Left renal pelvis (tissue), 4 donors: ENCODE data around the gene SOX4. TPM values are rescaled to one million over a fixed set of nuclear protein-coding genes. Genes with fewer than 3 reads are reported as not detected.

ENCODE experiments used
- DNase-seq, 4 donors: peaks; one replicate each; pipeline ENCODE4 v3.0.0-alpha.2; 2013; ENCODE audit warnings: low read depth in 4 of 4, low spot score in 3 of 4
- polyA plus RNA-seq, 4 donors: library from polyadenylated mRNA; unstranded; fragments of 120-200 nt; gene quantifications; one replicate each; pipeline ENCODE4 v1.2.1, GENCODE V29; 2013; ENCODE audit not compliant: insufficient read length in 4 of 4

The SOX4 gene
- polyA plus RNA-seq, 4 donors: 131 to 161 (median 148) TPM

GRCh38 chr6:21592953-21593352, 598 bp upstream of the SOX4 start:
- DNase-seq: no peak

DNA sequence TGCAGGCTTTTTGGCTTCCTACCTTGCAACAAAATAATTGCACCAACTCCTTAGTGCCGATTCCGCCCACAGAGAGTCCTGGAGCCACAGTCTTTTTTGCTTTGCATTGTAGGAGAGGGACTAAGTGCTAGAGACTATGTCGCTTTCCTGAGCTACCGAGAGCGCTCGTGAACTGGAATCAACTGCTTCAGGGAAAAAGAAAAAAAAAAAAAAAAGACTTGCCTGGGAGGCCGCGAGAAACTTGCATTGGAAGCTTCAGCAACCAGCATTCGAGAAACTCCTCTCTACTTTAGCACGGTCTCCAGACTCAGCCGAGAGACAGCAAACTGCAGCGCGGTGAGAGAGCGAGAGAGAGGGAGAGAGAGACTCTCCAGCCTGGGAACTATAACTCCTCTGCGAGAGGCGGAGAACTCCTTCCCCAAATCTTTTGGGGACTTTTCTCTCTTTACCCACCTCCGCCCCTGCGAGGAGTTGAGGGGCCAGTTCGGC, 420 bp downstream of the SOX4 start:
- no peak for DNase-seq

DNA sequence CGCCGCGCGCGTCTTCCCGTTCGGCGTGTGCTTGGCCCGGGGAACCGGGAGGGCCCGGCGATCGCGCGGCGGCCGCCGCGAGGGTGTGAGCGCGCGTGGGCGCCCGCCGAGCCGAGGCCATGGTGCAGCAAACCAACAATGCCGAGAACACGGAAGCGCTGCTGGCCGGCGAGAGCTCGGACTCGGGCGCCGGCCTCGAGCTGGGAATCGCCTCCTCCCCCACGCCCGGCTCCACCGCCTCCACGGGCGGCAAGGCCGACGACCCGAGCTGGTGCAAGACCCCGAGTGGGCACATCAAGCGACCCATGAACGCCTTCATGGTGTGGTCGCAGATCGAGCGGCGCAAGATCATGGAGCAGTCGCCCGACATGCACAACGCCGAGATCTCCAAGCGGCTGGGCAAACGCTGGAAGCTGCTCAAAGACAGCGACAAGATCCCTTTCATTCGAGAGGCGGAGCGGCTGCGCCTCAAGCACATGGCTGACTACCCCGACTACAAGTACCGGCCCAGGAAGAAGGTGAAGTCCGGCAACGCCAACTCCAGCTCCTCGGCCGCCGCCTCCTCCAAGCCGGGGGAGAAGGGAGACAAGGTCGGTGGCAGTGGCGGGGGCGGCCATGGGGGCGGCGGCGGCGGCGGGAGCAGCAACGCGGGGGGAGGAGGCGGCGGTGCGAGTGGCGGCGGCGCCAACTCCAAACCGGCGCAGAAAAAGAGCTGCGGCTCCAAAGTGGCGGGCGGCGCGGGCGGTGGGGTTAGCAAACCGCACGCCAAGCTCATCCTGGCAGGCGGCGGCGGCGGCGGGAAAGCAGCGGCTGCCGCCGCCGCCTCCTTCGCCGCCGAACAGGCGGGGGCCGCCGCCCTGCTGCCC, 1.1 kb downstream of the SOX4 start:
- no peak for DNase-seq

GRCh38 chr6:21595285-21596144, 2.0 kb downstream of the SOX4 start:
- DNase-seq: no peak

DNA sequence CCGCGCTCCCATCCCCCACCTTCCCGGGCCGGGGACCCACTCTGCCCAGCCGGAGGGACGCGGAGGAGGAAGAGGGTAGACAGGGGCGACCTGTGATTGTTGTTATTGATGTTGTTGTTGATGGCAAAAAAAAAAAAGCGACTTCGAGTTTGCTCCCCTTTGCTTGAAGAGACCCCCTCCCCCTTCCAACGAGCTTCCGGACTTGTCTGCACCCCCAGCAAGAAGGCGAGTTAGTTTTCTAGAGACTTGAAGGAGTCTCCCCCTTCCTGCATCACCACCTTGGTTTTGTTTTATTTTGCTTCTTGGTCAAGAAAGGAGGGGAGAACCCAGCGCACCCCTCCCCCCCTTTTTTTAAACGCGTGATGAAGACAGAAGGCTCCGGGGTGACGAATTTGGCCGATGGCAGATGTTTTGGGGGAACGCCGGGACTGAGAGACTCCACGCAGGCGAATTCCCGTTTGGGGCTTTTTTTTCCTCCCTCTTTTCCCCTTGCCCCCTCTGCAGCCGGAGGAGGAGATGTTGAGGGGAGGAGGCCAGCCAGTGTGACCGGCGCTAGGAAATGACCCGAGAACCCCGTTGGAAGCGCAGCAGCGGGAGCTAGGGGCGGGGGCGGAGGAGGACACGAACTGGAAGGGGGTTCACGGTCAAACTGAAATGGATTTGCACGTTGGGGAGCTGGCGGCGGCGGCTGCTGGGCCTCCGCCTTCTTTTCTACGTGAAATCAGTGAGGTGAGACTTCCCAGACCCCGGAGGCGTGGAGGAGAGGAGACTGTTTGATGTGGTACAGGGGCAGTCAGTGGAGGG, 2.8 kb downstream of the SOX4 start:
- peak in 1 of 4 donors; percentile 69 for DNase-seq

DNA sequence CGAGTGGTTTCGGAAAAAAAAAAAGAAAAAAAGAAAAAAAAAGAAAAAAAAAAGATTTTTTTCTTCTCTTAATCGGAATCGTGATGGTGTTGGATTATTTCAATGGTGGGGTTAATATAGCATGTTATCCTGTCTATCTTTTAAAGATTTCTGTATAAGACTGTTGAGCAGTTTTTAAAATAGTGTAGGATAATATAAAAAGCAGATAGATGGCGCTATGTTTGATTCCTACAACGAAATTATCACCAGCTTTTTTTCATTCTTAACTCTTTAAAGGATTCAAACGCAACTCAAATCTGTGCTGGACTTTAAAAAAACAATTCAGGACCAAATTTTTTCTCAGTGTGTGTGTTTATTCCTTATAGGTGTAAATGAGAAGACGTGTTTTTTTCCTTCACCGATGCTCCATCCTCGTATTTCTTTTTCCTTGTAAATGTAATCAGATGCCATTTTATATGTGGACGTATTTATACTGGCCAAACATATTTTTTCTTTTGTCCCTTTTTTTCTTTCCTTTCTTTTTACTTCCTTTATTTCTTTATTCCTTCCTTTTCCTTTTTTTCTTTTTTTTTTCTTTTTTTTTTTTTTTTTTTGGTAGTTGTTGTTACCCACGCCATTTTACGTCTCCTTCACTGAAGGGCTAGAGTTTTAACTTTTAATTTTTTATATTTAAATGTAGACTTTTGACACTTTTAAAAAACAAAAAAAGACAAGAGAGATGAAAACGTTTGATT, 3.6 kb downstream of the SOX4 start:
- no peak for DNase-seq

GRCh38 chr6:21597801-21598673, 4.5 kb downstream of the SOX4 start:
- no peak for DNase-seq

DNA sequence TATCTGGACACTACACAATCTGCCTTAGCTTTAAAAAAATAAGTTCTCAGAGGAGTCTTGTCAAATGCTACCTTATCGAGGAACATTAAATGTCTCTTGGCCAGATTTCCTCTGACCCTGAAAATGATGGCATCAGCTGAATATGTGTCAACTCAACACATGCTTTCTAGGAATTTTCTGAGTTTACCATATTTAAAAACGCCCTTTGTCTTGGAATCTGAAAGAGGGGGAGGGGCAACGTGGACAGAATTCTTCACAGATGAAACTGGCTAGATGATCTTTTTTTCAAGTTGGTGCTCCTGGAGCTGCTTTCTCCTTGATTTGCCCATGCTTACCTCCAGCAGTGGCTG, 5.1 kb downstream of the SOX4 start:
- no peak for DNase-seq

GRCh38 chr6:21599051-21599696, 5.6 kb downstream of the SOX4 start:
- DNase-seq: no peak

- DNase-seq: no peak
Measured at GRCh38 chr6:21601339-21601923, 7.9 kb downstream of the SOX4 start.

GRCh38 chr6:21601932-21602390, 8.4 kb downstream of the SOX4 start:
- DNase-seq: no peak

DNA sequence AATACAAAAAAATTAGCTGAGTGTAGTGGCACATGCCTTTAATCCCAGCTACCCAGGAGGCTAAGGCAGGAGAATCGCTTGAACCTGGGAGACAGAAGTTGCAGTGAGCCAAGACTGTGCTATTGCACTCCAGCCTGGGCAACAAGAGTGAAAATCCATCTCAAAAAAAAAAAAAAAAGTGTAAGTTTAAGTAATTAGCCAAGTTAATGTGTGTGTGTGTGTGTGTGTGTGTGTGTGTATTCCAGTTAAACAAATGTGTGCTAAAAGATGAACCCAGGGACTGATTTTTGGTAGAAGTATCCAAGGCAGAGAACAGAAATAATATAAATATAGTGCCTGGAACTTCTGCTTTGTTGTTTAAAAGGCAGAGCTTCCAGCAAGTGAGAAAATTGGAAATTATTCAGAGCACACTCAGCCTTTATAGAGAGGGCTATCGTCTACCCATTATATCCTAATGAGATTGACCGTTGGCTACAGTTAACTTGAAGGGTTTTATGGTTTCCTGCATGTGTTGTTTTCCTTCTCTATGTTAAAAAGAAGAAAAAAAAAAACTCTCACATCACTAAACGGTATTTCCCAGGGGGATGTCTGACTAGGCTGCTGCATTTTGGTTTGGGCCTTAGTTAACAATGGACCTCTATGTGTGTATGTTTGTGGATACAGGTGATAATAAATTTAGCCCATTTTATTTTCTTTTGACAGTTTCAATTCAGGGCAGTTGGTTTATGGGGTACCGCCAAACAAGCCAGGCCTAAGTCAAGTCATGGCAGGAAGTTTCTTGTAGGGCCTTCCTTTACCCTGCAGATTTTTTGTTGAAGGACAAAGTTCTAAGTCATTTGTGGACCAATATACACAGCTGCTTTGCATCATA, 9.8 kb downstream of the SOX4 start:
- no peak for DNase-seq

DNA sequence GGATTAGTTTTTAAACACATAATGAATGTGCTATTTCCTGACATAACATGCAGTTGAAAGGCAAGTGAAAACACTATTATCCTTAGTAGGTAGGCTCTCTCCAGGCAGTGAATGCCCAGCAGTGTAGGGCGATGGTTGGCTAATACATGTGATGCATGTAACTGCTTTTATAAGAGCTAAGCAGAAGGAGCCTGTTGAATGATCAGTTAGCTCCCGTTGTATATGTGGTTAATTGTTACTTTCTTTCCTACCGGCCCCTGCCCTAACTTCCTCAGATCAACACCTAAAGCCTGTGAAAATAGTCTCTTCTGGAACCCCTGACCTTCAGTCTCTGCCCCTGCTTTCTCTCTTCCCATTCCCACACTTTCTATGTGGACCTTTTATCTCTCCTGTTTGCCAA, 10.5 kb downstream of the SOX4 start:
- DNase-seq: no peak

DNA sequence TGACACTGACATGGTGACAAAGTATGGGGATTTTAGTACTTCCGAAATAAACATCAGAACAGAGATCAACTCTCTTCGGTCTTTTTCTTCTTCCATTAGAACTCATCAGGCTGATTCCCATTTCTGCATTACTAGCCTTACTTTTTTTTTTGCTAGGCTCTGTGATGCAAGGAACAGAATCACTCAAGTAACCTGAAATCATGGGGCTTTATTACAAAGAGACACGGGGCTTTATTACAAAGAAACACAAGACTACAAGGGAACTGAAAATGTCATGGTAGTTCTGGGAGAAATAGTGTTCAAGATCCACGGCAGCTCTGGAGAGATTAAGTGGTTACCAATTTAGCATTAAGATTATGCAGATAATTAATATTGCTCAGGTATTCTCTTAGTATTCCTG, 11.6 kb downstream of the SOX4 start:
- DNase-seq: no peak

- DNase-seq: no peak
Measured at GRCh38 chr6:21608601-21609000, 15.1 kb downstream of the SOX4 start.

DNA sequence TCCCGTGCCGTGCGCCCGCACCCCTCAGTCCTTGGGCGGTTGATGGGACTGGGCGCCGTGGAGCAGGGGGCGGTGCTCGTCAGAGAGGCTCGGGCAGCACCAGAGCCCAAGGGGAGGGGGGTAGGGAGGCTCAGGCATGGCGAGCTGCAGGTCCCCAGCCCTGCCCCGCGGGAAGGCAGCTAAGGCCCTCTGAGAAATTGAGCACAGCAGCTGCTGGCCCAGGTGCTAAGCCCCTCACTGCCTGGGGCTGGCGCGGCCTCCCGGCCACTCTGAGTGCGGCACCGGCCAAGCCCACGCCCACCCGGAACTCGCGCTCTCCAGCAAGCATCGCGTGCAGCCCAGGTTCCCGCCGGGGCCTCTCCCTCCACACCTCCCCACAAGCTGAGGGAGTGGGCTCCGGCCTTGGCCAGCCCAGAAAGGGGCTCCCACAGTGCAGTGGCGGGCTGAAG, 16.4 kb downstream of the SOX4 start:
- DNase-seq: no peak

DNA sequence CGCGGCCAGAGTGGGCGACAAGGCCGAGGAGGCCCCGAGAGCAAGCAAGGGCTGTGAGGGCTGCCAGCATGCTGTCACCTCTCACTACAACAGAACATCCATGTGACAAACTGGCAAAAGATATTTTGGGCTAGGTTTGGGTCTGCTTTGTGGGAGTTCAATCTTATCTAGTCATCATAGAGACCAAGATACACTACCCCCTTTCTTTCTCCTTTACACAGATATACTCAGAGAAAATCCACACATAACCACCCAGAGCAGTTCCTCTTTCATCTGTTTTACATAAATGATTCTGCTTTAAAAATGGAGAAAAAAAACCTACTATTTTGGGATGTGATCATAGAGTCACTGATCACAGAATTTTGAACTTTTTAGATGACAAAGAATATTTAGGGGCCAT, 16.8 kb downstream of the SOX4 start:
- no peak for DNase-seq
